ENCODE measurements around the gene CADM1.

GRCh38 chr11:115226556-115226955, 277.7 kb downstream of the CADM1 start:
- TF ChIP-seq POLR2A (IDR thresholded peaks at IDR 0.05; ENCODE audit: low read length) (no peak), GATA1 (IDR thresholded peaks at IDR 0.05; ENCODE audit: low read depth, low read length) (no peak)
